ACHN (cell line): ENCODE results near the gene MMP11.
"Not testable (repeated sequence)": the region's sequence is repeated elsewhere in the genome, so short reads cannot be mapped to it uniquely, and the experiment has no call there.

ENCODE experiments used
- DNase-seq: peaks from one replicate; pipeline ENCODE4 v3.0.0-alpha.2; 2015
- in situ Hi-C: cut with HindIII; loops from 2 replicates; pipeline ENCODE4 v1.10.0; 2017; ENCODE audit warnings: low sequenced_read_pairs, low pct_ligation_motif_present, low pct_unique_long_range_greater_than_20kb

MMP11 gene, protein sequence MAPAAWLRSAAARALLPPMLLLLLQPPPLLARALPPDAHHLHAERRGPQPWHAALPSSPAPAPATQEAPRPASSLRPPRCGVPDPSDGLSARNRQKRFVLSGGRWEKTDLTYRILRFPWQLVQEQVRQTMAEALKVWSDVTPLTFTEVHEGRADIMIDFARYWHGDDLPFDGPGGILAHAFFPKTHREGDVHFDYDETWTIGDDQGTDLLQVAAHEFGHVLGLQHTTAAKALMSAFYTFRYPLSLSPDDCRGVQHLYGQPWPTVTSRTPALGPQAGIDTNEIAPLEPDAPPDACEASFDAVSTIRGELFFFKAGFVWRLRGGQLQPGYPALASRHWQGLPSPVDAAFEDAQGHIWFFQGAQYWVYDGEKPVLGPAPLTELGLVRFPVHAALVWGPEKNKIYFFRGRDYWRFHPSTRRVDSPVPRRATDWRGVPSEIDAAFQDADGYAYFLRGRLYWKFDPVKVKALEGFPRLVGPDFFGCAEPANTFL

DNA sequence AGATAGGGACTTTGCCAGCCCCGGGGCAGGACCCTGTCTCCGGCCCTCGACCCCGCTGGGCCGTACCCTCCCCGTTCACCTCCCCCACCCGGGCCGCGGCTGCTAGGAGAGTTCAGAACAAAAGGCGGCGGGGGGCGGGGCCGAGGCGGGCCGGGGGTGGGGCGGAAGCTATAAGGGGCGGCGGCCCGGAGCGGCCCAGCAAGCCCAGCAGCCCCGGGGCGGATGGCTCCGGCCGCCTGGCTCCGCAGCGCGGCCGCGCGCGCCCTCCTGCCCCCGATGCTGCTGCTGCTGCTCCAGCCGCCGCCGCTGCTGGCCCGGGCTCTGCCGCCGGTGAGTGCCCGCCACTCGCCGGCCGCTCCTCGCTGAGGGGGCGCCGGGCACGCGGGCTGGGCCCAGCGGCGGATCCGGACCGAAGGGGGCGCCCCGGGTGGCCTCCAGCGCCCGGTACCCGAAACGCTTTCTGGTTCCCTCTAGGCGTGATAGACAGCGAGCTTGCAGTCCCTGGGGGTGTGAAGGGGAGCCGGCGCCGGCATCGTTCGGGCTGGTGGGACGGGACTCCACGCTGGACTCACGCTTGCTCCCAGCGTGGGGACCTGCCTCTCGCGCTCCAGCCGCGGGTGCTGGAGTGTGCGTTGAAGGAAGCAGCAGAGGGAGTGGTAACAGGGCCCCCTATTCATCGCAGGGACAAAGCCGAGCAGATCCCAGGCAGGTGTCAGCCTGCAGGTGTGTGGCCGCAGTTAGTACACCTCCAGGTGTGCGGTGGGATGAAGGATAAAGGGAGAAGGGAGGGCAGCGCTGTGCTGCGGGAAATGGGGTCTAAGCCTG lies at the start of gene MMP11:
MMP11 (plus strand) TSS at position 201 of the 825 bp plus-strand sequence; CDS start at position 223, 22 bp downstream.
- DNase-seq, result peak; percentile 41
- in situ Hi-C loops, result no loop called here

DNA sequence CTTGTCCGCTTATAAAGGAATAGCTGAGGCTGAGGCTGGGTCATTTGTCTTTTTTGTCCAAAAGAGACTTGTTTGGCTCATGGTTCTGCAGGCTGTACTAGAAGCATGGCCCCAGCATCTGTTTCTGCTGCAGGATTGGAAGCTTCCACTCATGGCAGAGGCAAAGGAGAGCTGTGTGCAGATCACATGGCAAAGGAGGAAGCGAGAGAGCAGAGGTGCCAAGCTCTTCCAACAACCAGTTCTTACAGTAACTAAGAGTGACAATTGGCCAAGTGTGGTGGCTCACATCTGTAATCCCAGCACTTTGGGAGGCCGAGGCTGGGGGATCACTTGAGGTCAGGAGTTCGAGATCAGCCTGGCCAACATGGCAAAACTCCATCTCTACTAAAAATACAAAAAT lies 44.5 kb upstream of the MMP11 start:
- DNase-seq, in situ Hi-C loops: not testable (repeated sequence)

DNA sequence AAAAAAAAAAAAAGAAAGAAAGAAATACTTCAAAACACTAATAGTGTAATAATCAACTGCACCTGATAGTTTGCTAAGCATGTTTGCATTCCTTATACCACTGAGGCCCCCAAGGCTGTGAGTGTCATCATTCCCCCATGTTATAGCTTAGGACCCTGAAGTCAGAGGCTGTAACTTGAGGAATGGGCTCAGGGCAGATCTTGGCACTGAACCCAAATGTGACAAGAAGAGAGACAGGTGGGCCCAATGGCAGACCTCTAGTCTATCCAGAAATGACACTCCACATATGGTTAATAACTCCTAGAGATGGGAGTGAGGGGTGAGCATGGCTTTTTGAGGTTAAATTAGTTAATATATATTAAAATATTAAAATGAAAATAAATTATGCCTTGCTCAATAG lies 35.0 kb upstream of the MMP11 start:
- DNase-seq, result no peak
- in situ Hi-C loops, result no loop called here

DNA sequence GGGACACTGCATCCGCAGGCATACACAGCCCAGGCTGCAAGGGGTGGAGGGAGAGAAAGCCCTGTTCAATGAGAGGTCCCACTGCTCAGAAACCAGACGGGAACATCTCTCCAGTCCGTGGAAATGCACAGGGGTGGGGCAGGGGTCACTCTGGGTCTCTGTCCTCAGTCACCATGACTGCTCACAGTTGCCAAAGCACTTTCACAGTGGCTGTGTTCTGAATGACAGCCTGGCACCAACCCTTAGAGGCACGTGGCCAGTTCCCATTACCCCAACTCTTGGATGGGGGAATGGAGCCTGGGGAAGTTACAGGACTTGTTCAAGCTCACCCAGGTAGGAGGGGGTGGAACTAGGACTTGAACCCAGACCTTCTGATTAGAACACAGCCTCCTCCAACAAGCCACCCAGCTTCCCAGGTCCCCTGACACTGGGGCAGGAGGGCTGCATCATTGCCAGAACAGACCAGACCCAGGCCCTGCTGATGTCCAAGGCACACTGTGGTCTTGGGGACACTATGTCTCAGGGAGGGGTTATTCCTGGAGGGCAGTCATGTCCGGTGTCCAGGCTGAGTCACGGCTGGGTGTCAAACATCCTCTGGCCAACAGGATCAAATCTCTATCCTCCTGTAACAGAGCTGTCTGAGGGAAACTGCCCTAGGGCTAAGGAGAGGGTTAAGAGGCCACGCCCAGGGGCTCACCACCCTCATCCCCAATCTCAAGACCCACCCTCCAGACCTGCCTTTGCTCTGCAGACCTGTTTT lies 30.0 kb upstream of the MMP11 start:
- DNase-seq, result no peak

DNA sequence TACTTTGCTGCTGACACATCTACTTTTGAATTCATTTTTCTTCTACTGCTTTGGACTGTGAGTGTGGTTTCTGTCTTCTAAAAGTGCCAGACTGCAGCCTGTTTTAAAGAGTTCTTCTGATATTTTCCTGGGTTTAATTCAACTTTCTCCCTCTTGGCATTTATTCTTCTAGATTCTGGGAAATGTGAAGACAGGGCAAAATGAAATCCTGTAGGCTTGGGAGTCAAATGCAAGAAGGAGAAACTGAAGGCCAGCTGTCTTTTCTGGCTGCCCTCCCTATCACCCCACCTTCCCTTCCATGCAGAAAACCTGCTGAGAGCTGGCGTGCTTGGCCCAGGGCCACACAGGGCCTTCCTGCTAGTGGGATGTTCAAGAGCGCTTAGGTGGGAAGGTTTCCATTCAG lies 29.3 kb upstream of the MMP11 start:
- DNase-seq, result no peak
- in situ Hi-C loops, result no loop called here

More for the DNA sequence above, 30.0 kb upstream of the MMP11 start:
- in situ Hi-C loops, result no loop called here

DNA sequence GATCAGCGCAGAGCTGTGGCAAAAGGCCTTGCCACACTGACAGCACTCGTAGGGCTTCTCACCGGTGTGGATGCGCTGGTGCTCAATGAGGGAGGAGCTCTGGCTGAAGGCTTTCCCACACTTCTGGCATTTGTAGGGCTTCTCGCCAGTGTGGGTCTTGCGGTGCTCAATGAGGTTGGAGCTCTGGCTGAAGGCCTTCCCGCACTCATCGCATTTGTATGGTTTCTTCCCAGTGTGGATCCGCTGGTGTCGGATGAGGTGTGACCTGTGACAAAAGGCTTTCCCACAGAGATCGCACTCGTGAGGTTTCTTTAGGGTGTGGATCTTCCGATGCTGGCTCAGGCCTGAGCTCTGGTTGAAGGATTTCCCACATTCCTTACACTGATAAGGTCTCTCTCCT lies 28.6 kb upstream of the MMP11 start:
- no peak for DNase-seq
- in situ Hi-C loops, result no loop called here

DNA sequence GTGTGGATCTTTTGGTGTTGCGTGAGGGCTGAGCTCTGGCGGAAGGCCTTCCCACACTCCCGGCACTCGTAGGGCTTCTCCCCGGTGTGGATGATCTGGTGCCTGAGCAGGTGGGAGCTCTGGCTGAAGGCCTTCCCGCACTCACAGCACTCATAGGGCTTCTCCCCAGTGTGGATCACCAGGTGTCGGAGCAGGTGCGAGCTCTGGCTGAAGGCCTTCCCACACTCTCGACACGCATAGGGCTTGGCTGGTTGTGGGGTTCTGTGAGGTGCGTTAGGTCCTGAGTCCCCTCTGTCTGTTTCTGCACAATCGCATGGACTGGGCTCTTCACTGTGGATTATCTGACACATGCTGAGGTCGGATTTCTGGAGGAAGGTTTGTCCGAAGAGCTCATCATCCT lies 28.2 kb upstream of the MMP11 start:
- DNase-seq, result no peak
- in situ Hi-C loops, result no loop called here

DNA sequence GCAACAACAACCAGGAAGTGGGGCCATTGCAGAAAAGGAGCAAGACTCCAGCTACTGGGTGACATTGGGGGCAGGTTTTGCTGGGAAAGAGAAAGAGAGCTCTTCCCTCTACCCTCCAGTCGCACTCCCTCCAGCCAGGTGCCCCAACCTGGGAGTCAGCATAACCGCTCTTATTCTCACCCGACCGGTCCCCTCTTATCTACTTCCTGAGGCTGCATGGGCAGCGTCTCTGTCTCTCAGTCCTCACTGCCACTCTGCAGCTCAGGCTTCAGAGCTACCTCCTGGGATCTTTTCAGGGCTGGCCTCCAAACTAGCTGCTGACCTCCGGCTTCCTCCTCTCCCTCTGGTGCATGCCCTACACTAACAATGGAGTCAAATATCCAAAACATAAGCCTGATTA lies 26.9 kb upstream of the MMP11 start:
- in situ Hi-C loops, result no loop called here
- no peak for DNase-seq

DNA sequence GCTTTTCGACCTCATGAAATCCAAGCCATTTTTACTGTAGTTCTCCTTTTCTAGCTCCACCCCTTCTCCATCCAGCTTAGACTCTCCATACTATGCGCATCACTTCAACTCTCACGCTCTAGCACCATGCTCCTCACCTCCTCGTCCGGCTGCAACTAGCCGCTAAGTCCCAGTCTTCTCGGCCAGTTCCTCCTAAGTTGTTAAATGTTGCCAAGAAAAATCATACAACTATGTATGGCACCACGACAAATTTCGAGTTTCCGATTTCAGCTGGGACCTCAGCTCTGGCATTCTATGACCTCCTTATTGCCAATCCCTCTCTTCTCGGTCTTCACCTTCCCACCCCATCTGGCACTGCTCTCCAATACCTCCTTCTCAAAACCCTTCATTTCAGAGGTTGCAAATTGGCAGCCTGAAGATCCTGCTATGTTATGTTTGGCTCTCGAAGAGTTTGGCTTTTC lies 22.8 kb upstream of the MMP11 start:
- in situ Hi-C loops, result no loop called here
- no peak for DNase-seq

DNA sequence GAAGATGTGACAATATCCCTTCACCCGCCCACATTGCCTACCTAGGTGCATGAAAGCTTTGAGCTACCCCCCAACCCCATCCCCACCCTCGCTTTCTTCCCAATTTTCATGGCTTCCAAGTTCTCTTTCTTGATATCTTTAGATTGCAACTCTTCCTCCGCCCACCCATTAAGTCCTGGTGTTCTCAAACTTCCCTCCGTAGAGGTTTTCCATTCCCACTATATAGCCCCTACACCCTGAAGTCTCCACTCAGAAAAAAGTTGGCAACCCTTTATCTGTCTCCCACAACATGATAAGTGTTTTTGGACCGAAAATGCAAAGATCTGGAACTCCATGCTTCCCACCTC lies 22.3 kb upstream of the MMP11 start:
- DNase-seq, result no peak
- in situ Hi-C loops, result no loop called here

DNA sequence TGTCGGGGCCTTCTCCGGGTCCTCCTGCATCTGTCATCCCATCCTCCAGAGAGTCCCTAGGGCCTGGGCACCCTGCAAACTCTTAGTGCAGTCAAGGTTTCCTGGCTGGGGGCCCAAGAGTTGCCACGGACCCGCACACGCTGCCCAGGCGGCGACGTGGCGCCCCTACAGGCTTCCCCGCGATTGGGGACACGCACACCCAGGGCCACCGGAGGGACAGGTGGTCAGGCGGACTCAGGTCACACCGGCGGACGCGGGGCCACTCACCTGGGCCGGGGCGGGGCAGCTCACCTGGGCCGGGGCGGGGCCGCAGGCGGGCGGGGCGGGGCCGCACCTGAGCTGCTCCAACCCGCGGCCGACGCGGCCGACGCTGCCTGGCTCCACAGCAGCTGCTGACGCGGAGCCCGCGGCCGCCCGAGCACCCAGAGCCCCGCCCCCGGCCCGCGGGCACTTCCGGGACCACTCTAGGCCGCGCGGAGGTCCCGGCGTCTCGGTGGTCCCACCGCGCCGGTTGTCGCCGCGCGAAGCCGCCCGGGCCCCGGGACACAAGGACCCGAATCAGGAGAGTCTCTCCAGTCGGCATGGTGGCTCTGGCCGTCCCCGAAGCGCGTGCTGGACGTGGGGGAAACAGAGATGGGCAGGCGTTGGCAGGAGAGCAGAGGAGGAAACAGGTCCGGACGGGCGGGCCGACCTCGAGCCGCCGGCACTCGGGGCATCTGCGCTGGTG lies 21.8 kb upstream of the MMP11 start, which contains the start of gene ZNF70:
ZNF70 (minus strand) TSS at position 399 of the 727 bp plus-strand sequence. CDS start 5,972 bp downstream, outside the sequence.
- DNase-seq, result peak; percentile 82
- in situ Hi-C loops, result no loop called here

DNA sequence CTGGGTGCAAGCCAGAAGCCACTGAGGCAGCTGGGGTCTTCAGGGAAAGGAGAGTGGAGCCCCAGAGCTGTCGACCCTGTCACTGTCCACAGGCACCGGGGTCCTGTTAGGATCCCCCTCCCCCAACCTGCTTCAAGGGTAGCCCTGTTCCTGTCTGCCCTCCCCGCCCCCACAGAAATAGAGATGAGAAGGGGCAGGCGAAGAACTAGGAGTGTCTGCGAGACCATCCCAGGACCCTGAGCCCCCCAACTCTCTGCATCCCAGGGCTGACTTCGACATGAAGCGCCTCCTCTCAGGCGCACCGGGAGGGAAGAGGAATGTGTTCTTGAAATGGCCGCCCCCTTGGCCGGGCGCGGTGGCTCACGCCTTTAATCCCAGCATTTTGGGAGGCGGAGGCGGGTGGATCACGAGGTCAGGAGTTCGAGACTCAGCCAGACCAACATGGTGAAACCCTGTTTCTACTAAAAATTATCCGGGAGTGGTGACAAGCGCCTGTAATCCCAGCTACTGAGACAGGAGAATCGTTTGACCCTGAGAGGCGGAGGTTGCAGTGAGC lies 21.1 kb upstream of the MMP11 start:
- in situ Hi-C loops, result no loop called here
- peak; percentile 34 for DNase-seq

DNA sequence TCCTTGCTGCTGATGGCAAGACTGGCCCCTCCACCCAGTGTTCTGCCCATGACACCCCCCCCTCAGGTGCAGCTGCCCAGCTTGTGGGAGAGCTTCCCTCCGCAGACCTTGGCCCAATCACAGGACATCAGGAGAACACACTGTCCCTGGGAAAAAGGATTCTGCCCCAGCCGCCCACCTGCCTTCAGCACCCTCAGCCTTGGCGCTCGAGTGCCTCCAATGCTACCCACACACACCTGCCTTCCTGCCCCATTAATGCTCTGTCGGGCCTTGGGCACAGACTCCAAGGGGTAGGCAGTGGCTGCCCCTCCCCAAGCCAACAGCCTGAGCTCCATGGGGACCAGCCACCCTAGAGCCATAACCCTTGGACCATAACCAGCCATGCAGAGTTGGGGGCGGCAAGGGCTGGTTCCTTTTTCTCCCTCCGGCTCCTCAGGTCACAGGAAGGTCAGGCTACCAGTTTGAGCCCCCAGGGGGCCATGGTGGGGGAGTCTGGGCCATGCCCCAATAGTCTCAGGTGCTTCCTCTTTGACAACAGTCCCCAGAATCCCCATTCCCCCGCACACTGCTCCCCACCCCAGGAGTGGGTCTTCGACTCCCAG lies 20.5 kb upstream of the MMP11 start:
- in situ Hi-C loops, result no loop called here
- no peak for DNase-seq

DNA sequence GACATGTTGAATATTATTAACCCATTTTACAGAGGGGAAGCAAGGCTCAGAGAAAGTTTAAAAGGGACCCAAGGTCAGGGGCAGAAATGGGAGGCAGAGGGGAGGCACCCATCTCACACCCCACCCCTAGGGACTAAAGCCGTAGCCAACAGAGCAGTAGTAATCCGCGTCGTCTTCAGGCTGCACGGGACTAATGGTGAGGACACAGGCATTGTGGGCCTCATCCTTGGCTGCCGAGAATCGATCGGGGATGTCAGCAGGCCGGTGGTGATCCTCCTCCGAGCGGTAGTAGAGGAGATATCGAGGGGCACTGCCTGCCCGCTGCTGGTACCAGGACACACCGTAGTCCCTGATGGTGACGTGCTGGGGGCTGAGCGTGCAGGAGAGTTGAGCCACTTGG lies 19.9 kb upstream of the MMP11 start:
- in situ Hi-C loops, result no loop called here
- no peak for DNase-seq

DNA sequence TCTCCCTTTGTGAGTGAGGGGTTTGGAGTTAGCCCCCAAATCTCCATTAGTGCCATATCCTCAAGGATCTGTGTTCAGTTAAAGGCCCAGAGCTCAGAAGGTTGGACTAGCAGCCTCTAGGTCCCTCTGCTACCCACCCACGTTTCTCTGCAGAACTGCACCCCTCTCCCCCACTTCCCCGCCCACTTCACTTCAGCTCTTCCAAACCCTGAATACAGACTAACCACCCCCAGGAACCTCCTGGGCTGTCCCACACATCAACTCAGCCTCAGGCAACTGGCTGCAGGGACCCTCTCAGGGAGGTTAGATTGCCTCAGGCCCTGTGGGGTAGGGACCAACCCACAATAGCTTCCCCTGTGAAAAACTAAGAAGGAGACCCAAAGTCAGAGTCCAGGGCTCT lies 19.3 kb upstream of the MMP11 start:
- no peak for DNase-seq
- in situ Hi-C loops, result no loop called here

DNA sequence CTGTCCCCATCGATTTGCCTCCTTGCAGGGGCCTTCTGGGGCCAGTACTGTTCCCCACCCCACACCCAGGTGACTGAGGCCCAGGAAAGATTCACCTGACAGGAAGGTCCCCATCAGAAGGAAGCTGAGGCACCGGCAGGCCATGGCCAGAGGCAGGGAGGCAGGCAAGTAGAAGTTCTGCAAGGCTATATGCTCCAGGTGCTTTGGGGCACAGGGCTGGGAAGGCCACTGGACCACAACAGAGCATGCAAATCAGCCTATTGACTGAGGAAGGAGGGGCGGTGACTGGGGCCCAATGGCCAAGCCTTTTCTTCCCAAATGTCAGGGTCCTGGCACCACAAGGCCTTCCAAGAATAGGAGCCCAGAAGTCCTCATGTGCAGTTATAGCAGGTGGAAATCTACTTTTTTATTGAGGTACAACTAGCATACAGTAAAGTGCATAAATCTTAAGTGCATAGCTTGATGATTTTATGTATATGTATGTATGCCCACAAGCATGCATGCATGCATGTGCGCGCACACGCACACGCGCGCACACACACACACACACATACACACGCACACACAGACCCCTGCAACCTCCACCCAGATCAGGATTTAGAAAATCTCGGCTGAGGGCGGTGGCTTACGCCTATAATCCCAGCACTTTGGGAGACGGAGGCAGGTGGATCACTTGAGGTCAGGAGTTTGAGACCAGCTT lies 18.3 kb upstream of the MMP11 start, which contains the start of gene VPREB3:
VPREB3 (minus strand) TSS at position 206 of the 700 bp plus-strand sequence; CDS start at position 144, 62 bp downstream.
- in situ Hi-C loops, result no loop called here
- no peak for DNase-seq
